ENCODE measurements around the gene MRPS27. TPM values are rescaled to one million over a fixed set of nuclear protein-coding genes. Genes with fewer than 3 reads are reported as not detected.

The MRPS27 gene
- total RNA-seq, 1 donor from 2014 or later, result 45.4 TPM

- DNase-seq (ENCODE audit: low read depth in 2 of 2), result peak; percentile 60 to 91
Measured at GRCh38 chr5:72234265-72234700, 85.8 kb downstream of the MRPS27 start.

- DNase-seq (ENCODE audit: low read depth in 2 of 2), result no peak
Measured at GRCh38 chr5:72233835-72234234, 86.2 kb downstream of the MRPS27 start.

- no peak for DNase-seq (ENCODE audit: low read depth in 2 of 2)
Measured at GRCh38 chr5:72232838-72233237, 87.2 kb downstream of the MRPS27 start.

GRCh38 chr5:72231991-72232703 is 87.9 kb downstream of the MRPS27 start:
- DNase-seq (ENCODE audit: low read depth in 2 of 2), result no peak

- no peak for DNase-seq (ENCODE audit: low read depth in 2 of 2)
Measured at GRCh38 chr5:72228960-72229359, 91.1 kb downstream of the MRPS27 start.

- DNase-seq (ENCODE audit: low read depth in 2 of 2), result no peak
Measured at GRCh38 chr5:72226950-72227349, 93.1 kb downstream of the MRPS27 start.

- no peak for DNase-seq (ENCODE audit: low read depth in 2 of 2)
Measured at GRCh38 chr5:72225741-72226140, 94.3 kb downstream of the MRPS27 start.

- peak in 1 of 2 donors; percentile 49 for DNase-seq (ENCODE audit: low read depth in 2 of 2)
Measured at GRCh38 chr5:72224946-72225463, 95.0 kb downstream of the MRPS27 start.

GRCh38 chr5:72223371-72223770 is 96.7 kb downstream of the MRPS27 start:
- no peak for DNase-seq (ENCODE audit: low read depth in 2 of 2)

GRCh38 chr5:72222521-72222920 is 97.5 kb downstream of the MRPS27 start:
- DNase-seq (ENCODE audit: low read depth in 2 of 2), result no peak

- no peak for DNase-seq (ENCODE audit: low read depth in 2 of 2)
Measured at GRCh38 chr5:72221541-72221940, 98.5 kb downstream of the MRPS27 start.

- DNase-seq (ENCODE audit: low read depth in 2 of 2), result no peak
Measured at GRCh38 chr5:72221099-72221498, 98.9 kb downstream of the MRPS27 start.

GRCh38 chr5:72216756-72217155 is 103.3 kb downstream of the MRPS27 start:
- no peak for DNase-seq (ENCODE audit: low read depth in 2 of 2)

GRCh38 chr5:72214168-72214567 is 105.9 kb downstream of the MRPS27 start:
- no peak for DNase-seq (ENCODE audit: low read depth in 2 of 2)

- no peak for DNase-seq (ENCODE audit: low read depth in 2 of 2)
Measured at GRCh38 chr5:72213482-72213881, 106.6 kb downstream of the MRPS27 start.

- no peak for DNase-seq (ENCODE audit: low read depth in 2 of 2)
Measured at GRCh38 chr5:72212171-72212570, 107.9 kb downstream of the MRPS27 start.

GRCh38 chr5:72210888-72211678 is 109.0 kb downstream of the MRPS27 start:
- peak; percentile 75 to 88 for DNase-seq (ENCODE audit: low read depth in 2 of 2)

- DNase-seq (ENCODE audit: low read depth in 2 of 2), result peak in 1 of 2 donors; percentile 63
Measured at GRCh38 chr5:72209147-72210115, 110.6 kb downstream of the MRPS27 start.

- DNase-seq (ENCODE audit: low read depth in 2 of 2), result no peak
Measured at GRCh38 chr5:72208324-72208926, 111.6 kb downstream of the MRPS27 start.

- no peak for DNase-seq (ENCODE audit: low read depth in 2 of 2)
Measured at GRCh38 chr5:72206994-72207393, 113.0 kb downstream of the MRPS27 start.

- no peak for DNase-seq (ENCODE audit: low read depth in 2 of 2)
Measured at GRCh38 chr5:72206160-72206559, 113.9 kb downstream of the MRPS27 start.
